ENCODE results near the gene CDC14A.

CDC14A gene

GRCh38 chr1:100448366-100448765, 96.1 kb downstream of the CDC14A start:
- TF ChIP-seq GABPA (IDR thresholded peaks at IDR 0.05; ENCODE audit: low read depth) (no peak), POLR2AphosphoS5 (IDR thresholded peaks at IDR 0.05; ENCODE audit: low read depth) (no peak), CTCF (IDR thresholded peaks at IDR 0.05; ENCODE audit: insufficient read depth, low read length) (no peak), SPI1 (IDR thresholded peaks at IDR 0.05; ENCODE audit: borderline replicate concordance, low read depth) (no peak)
- TF ChIP-seq, protein P1, sequence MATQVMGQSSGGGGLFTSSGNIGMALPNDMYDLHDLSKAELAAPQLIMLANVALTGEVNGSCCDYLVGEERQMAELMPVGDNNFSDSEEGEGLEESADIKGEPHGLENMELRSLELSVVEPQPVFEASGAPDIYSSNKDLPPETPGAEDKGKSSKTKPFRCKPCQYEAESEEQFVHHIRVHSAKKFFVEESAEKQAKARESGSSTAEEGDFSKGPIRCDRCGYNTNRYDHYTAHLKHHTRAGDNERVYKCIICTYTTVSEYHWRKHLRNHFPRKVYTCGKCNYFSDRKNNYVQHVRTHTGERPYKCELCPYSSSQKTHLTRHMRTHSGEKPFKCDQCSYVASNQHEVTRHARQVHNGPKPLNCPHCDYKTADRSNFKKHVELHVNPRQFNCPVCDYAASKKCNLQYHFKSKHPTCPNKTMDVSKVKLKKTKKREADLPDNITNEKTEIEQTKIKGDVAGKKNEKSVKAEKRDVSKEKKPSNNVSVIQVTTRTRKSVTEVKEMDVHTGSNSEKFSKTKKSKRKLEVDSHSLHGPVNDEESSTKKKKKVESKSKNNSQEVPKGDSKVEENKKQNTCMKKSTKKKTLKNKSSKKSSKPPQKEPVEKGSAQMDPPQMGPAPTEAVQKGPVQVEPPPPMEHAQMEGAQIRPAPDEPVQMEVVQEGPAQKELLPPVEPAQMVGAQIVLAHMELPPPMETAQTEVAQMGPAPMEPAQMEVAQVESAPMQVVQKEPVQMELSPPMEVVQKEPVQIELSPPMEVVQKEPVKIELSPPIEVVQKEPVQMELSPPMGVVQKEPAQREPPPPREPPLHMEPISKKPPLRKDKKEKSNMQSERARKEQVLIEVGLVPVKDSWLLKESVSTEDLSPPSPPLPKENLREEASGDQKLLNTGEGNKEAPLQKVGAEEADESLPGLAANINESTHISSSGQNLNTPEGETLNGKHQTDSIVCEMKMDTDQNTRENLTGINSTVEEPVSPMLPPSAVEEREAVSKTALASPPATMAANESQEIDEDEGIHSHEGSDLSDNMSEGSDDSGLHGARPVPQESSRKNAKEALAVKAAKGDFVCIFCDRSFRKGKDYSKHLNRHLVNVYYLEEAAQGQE (IDR thresholded peaks at IDR 0.05; ENCODE audit: insufficient replicate concordance, low read depth): no peak
- Histone ChIP-seq H3K4me3 (replicated peaks; ENCODE audit: insufficient read depth, low read length) (no peak overlapping the region), H3K27ac (replicated peaks) (no peak overlapping the region), H3K27me3 (ENCODE audit: insufficient read depth, poor library complexity, severe bottlenecking) (no peaks in the 10 kb centered on the region)
- DNase-seq (ENCODE audit: low read depth in 1 of 2, low spot score in 1 of 2): no peak

- no peaks in the 10 kb centered on the region for H3K27me3 ChIP-seq (ENCODE audit: insufficient read depth, poor library complexity, severe bottlenecking)
- TF ChIP-seq SPI1 (IDR thresholded peaks at IDR 0.05; ENCODE audit: borderline replicate concordance, low read depth) (no peak), POLR2AphosphoS5 (IDR thresholded peaks at IDR 0.05; ENCODE audit: low read depth) (no peak), GABPA (IDR thresholded peaks at IDR 0.05; ENCODE audit: low read depth) (no peak), CTCF (IDR thresholded peaks at IDR 0.05; ENCODE audit: insufficient read depth, low read length) (no peak)
- TF ChIP-seq, protein P1 (IDR thresholded peaks at IDR 0.05; ENCODE audit: insufficient replicate concordance, low read depth): no peak
- H3K4me3 ChIP-seq (replicated peaks; ENCODE audit: insufficient read depth, low read length): no peak overlapping the region
- no peak for DNase-seq (ENCODE audit: low read depth in 1 of 2, low spot score in 1 of 2)
- no peak overlapping the region for H3K27ac ChIP-seq (replicated peaks)
These were observed 97.2 kb downstream of the CDC14A start for GRCh38 chr1:100449477-100449876.

DNA sequence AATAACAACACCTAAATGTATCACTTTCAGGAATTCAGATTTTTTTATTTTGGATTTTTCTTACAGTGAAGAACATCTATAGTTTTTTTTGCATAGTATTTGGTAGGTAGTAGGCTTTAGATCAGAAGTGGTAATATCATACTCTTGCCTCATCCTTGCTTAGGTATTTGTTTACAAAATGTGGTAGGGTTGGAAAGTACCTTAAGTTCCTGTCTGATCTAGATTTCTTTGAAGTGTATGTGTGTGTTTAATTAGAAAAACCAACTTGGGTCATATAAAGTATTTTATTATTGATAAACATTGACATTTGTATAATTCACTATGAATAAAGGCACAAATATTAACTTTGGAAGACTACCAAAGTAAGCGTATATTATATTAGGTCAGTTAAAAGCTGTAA, 100.3 kb downstream of the CDC14A start:
- DNase-seq (ENCODE audit: low read depth in 1 of 2, low spot score in 1 of 2): no peak
- H3K27ac ChIP-seq (replicated peaks): no peak overlapping the region

More for the DNA sequence above, 100.3 kb downstream of the CDC14A start:
- Histone ChIP-seq H3K4me3 (replicated peaks; ENCODE audit: insufficient read depth, low read length) (no peak overlapping the region), H3K27me3 (ENCODE audit: insufficient read depth, poor library complexity, severe bottlenecking) (no peaks in the 10 kb centered on the region)
- TF ChIP-seq GABPA (IDR thresholded peaks at IDR 0.05; ENCODE audit: low read depth) (no peak), SPI1 (IDR thresholded peaks at IDR 0.05; ENCODE audit: borderline replicate concordance, low read depth) (no peak), CTCF (IDR thresholded peaks at IDR 0.05; ENCODE audit: insufficient read depth, low read length) (no peak), POLR2AphosphoS5 (IDR thresholded peaks at IDR 0.05; ENCODE audit: low read depth) (no peak)
- TF ChIP-seq, protein P1 (IDR thresholded peaks at IDR 0.05; ENCODE audit: insufficient replicate concordance, low read depth): no peak
